Measurements from ENCODE around the gene ZNF445.

DNA sequence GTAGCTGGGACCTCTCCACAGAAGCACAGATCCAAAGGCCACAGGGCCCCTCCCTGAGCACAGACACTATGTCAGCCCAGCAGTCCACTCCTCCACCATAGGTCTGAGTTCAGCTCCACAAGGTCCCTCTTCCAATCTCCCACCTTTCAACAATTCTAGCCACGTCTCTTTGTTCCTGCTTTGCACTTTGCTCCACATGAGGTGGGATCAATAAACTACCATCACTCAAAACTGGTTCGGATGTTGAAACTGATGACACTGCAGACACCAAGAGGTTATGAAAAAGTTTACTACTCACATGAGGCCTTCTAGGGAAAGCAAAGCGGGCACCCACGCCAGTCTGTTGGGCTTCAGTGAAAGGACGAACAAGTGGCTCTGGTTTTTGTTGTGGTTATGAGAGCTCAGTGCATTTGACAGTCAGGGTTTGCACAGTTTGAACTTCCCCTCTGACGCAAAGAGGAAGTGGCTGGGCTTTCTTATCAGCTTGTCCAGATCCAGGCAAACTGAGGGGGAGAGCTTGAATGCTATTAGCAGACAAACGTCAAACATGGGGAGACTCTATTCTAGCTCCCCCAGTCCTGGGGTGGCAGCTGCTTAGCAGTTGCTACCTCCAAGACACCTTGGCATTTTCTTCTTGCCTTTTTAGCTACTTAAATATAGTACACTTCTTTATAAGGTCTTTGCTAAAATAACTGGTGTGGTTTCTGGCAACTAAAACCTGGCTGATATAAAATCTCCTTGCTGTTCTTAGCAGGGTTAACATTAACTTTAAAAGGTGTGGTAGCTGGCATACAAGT, 37.8 kb downstream of the ZNF445 start:
- TF ChIP-seq, protein P1, sequence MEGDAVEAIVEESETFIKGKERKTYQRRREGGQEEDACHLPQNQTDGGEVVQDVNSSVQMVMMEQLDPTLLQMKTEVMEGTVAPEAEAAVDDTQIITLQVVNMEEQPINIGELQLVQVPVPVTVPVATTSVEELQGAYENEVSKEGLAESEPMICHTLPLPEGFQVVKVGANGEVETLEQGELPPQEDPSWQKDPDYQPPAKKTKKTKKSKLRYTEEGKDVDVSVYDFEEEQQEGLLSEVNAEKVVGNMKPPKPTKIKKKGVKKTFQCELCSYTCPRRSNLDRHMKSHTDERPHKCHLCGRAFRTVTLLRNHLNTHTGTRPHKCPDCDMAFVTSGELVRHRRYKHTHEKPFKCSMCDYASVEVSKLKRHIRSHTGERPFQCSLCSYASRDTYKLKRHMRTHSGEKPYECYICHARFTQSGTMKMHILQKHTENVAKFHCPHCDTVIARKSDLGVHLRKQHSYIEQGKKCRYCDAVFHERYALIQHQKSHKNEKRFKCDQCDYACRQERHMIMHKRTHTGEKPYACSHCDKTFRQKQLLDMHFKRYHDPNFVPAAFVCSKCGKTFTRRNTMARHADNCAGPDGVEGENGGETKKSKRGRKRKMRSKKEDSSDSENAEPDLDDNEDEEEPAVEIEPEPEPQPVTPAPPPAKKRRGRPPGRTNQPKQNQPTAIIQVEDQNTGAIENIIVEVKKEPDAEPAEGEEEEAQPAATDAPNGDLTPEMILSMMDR (IDR thresholded peaks at IDR 0.05) = no peak
- TF ChIP-seq POLR2A (IDR thresholded peaks at IDR 0.05) = peak in 2 of 3 donors; percentile 49 to 66

Measured in body of pancreas (tissue), 4 donors.